SK-N-SH (cell line): ENCODE data around the gene GLTPD2. TPM values are rescaled to one million over a fixed set of nuclear protein-coding genes. Genes with fewer than 3 reads are reported as not detected.

Experiments
- CTCF ChIA-PET: fragments of 300-600, 350-600 bp; formaldehyde crosslinking; extraction: SDS; loops from one replicate; lab custom pipeline; 2021; lab: Yijun Ruan, JAX
- POLR2A ChIA-PET: fragments of 350-600 bp; sonication (Branson Sonifier 250); formaldehyde crosslinking; extraction: SDS; loops from one replicate; lab custom pipeline; 2020; ENCODE audit warnings: antibody characterized with exemption, inconsistent platforms; lab: Yijun Ruan, JAX
- DNase-seq: peaks from one replicate; pipeline ENCODE4 v3.0.0; 2012
- H2AFZ ChIP-seq: fragments of 200-600 bp; sonication (generic); 2 replicates; pipeline ENCODE4 v1.8.1; 2016; ENCODE audit warnings: antibody characterized with exemption, mild to moderate bottlenecking, low read depth
- H3F3A ChIP-seq: fragments of 200-600 bp; sonication (generic); replicated peaks from 2 replicates; pipeline ENCODE3; 2016; ENCODE audit warnings: antibody characterized with exemption, mild to moderate bottlenecking; ENCODE audit not compliant: insufficient read depth
- H3K27ac ChIP-seq, 2 experiments: fragments of 200-500 bp in 1 of 2; fragments of 200-600 bp in 1 of 2; sonication (Bioruptor generic) in 1 of 2; sonication (generic), shearing (Covaris generic) in 1 of 2; 2 replicates each; pipeline versions ENCODE4 v1.5.1 to v1.6.1; 2014 to 2016; ENCODE audit warnings: low read depth in 2 of 2, inconsistent platforms in 1 of 2, low read length in 1 of 2, mild to moderate bottlenecking in 1 of 2, mixed read lengths in 1 of 2
- H3K27me3 ChIP-seq: fragments of 200-600 bp; sonication (generic), shearing (Covaris generic); 2 replicates; pipeline ENCODE4 v1.6.1; 2016; ENCODE audit warnings: mixed run types; ENCODE audit not compliant: insufficient read depth
- H3K36me3 ChIP-seq, 2 experiments: fragments of 200-500 bp in 1 of 2; fragments of 200-600 bp in 1 of 2; sonication (Bioruptor generic) in 1 of 2; sonication (generic) in 1 of 2; replicated peaks in 1 of 2; 2 replicates each; pipeline versions ENCODE3 to v1.5.1; 2014 to 2016; ENCODE audit warnings: low read length in 1 of 2, mild to moderate bottlenecking in 1 of 2; ENCODE audit not compliant: insufficient read depth in 2 of 2, control insufficient read depth in 1 of 2
- H3K4me1 ChIP-seq, 2 experiments: fragments of 200-500 bp in 1 of 2; fragments of 200-600 bp in 1 of 2; sonication (Bioruptor generic) in 1 of 2; sonication (generic), shearing (Covaris generic) in 1 of 2; 2 replicates each; pipeline versions ENCODE4 v1.5.1 to v1.6.1; 2014 to 2016; ENCODE audit warnings: low read depth in 1 of 2, low read length in 1 of 2, mixed run types in 1 of 2; ENCODE audit not compliant: insufficient read depth in 2 of 2, control insufficient read depth in 1 of 2
- H3K4me2 ChIP-seq: fragments of 200-600 bp; sonication (generic), shearing (Covaris generic); 2 replicates; pipeline ENCODE4 v1.6.1; 2017; ENCODE audit warnings: mixed run types
- H3K4me3 ChIP-seq, 2 experiments: fragments of 200-500 bp in 1 of 2; fragments of 200-600 bp in 1 of 2; sonication (Bioruptor generic) in 1 of 2; sonication (generic), shearing (Covaris generic) in 1 of 2; 2 replicates each; pipeline versions ENCODE4 v1.5.1 to v1.8.1; 2014 to 2016; ENCODE audit warnings: low read depth in 2 of 2, inconsistent platforms in 1 of 2, low read length in 1 of 2, mild to moderate bottlenecking in 1 of 2, mixed read lengths in 1 of 2, moderate library complexity in 1 of 2
- H3K79me2 ChIP-seq: fragments of 200-600 bp; sonication (generic); 2 replicates; pipeline ENCODE4 v1.8.1; 2017; ENCODE audit warnings: mild to moderate bottlenecking; ENCODE audit not compliant: insufficient read depth
- H3K9ac ChIP-seq: fragments of 200-600 bp; sonication (generic); 2 replicates; pipeline ENCODE4 v1.6.1; 2017; ENCODE audit warnings: mixed run types
- H3K9me2 ChIP-seq: fragments of 200-600 bp; sonication (generic); 2 replicates; pipeline ENCODE4 v1.6.1; 2017; ENCODE audit warnings: mixed run types
- H3K9me3 ChIP-seq: fragments of 200-600 bp; sonication (generic); 2 replicates; pipeline ENCODE4 v1.6.1; 2017; ENCODE audit warnings: mixed run types, mild to moderate bottlenecking, moderate library complexity
- H4K20me1 ChIP-seq: fragments of 200-600 bp; sonication (generic); 2 replicates; pipeline ENCODE4 v1.6.1; 2017; ENCODE audit warnings: mild to moderate bottlenecking, mixed run types; ENCODE audit not compliant: insufficient read depth
- CHD2 ChIP-seq: fragments of 150-350 bp; IDR thresholded peaks from 2 replicates; pipeline ENCODE4 v1.6.1; 2018; ENCODE audit warnings: low read length; ENCODE audit not compliant: partially characterized antibody
- ELF1 ChIP-seq: IDR thresholded peaks from 2 replicates; pipeline ENCODE4 v1.4.0; 2012
- EZH2phosphoT487 ChIP-seq: fragments of 200-600 bp; sonication (generic); IDR thresholded peaks from 2 replicates; pipeline ENCODE4 v1.6.1; 2017; ENCODE audit warnings: low read depth, mixed run types, mild to moderate bottlenecking, antibody characterized with exemption, moderate library complexity, borderline replicate concordance
- FOXJ3 ChIP-seq: sonication (generic); formaldehyde crosslinking; IDR thresholded peaks from 2 replicates; pipeline ENCODE4 v1.5.1; 2020; ENCODE audit warnings: mild to moderate bottlenecking, missing genetic modification reagents
- FOXM1 ChIP-seq: IDR thresholded peaks from 2 replicates; pipeline ENCODE4 v1.4.0; 2012; ENCODE audit warnings: low read depth, mild to moderate bottlenecking
- JUND ChIP-seq: IDR thresholded peaks from 2 replicates; pipeline ENCODE4 v1.4.0; 2012
- MEF2A ChIP-seq: IDR thresholded peaks from 2 replicates; pipeline ENCODE4 v1.4.0; 2012; ENCODE audit warnings: low read depth, borderline replicate concordance
- MXI1 ChIP-seq: IDR thresholded peaks from 2 replicates; pipeline ENCODE4 v1.6.1; 2012; ENCODE audit warnings: mild to moderate bottlenecking, low read depth, low read length, improper control_type of control experiment
- NFIC ChIP-seq: IDR thresholded peaks from 2 replicates; pipeline ENCODE4 v1.4.0; 2012; ENCODE audit warnings: borderline replicate concordance
- NRF1 ChIP-seq: IDR thresholded peaks from 2 replicates; pipeline ENCODE4 v1.6.1; 2012; ENCODE audit warnings: low read depth, mild to moderate bottlenecking, low read length
- RAD21 ChIP-seq: IDR thresholded peaks from 2 replicates; pipeline ENCODE4 v1.6.1; 2012; ENCODE audit warnings: mild to moderate bottlenecking, low read length
- RXRA ChIP-seq: IDR thresholded peaks from 2 replicates; pipeline ENCODE4 v1.4.0; 2012; ENCODE audit warnings: low read depth, mild to moderate bottlenecking, borderline replicate concordance
- SMC3 ChIP-seq: IDR thresholded peaks from 2 replicates; pipeline ENCODE4 v1.6.1; 2012; ENCODE audit warnings: low read depth, low read length, improper control_type of control experiment
- TAF1 ChIP-seq: IDR thresholded peaks from 2 replicates; pipeline ENCODE4 v1.6.1; 2012; ENCODE audit warnings: low read depth, mild to moderate bottlenecking, low read length, moderate library complexity, borderline replicate concordance
- TCF12 ChIP-seq: IDR thresholded peaks from 2 replicates; pipeline ENCODE4 v1.4.0; 2012
- TEAD4 ChIP-seq: IDR thresholded peaks from 2 replicates; pipeline ENCODE4 v1.4.0; 2012; ENCODE audit warnings: mild to moderate bottlenecking, borderline replicate concordance; ENCODE audit not compliant: insufficient read depth
- YY1 ChIP-seq: IDR thresholded peaks from 2 replicates; pipeline ENCODE4 v1.4.0; 2012; ENCODE audit warnings: low read depth, mild to moderate bottlenecking
- WGBS: methylation state at CpG from one replicate; pipeline ENCODE4 v1.1.6; 2017; ENCODE audit warnings: low lambda C conversion rate; 5-methylcytosine and 5-hydroxymethylcytosine counted together
- polyA plus RNA-seq, 3 experiments: library from polyadenylated mRNA; depleted of rRNA; stranded (reverse); fragments of >200 nt; gene quantifications; 2 replicates each; pipeline ENCODE4 v1.2.3, GENCODE V29; 2012
- TF ChIP-seq, protein P1 (sequence below): IDR thresholded peaks from 2 replicates; pipeline ENCODE4; 2012
- TF ChIP-seq, protein P2 (sequence below): fragments of 150-350 bp; IDR thresholded peaks from 2 replicates; pipeline ENCODE4 v1.6.1; 2016; ENCODE audit warnings: mild to moderate bottlenecking, low read depth, low read length
- TF ChIP-seq, protein P3 (sequence below): IDR thresholded peaks from 2 replicates; pipeline ENCODE4 v1.4.0; 2012; ENCODE audit warnings: low read depth, borderline replicate concordance
- TF ChIP-seq, protein P4 (sequence below): IDR thresholded peaks from 2 replicates; pipeline ENCODE4 v1.4.0; 2012; ENCODE audit warnings: low read depth
- TF ChIP-seq, protein P5 (sequence below): fragments of 200-600 bp; sonication (generic); IDR thresholded peaks from 2 replicates; pipeline ENCODE4 v1.6.1; 2017; ENCODE audit warnings: antibody characterized with exemption, mild to moderate bottlenecking, moderate library complexity

GLTPD2 gene
- polyA plus RNA-seq, 1 of the 3 experiments (the other 2 are of a cell fraction): not detected

DNA sequence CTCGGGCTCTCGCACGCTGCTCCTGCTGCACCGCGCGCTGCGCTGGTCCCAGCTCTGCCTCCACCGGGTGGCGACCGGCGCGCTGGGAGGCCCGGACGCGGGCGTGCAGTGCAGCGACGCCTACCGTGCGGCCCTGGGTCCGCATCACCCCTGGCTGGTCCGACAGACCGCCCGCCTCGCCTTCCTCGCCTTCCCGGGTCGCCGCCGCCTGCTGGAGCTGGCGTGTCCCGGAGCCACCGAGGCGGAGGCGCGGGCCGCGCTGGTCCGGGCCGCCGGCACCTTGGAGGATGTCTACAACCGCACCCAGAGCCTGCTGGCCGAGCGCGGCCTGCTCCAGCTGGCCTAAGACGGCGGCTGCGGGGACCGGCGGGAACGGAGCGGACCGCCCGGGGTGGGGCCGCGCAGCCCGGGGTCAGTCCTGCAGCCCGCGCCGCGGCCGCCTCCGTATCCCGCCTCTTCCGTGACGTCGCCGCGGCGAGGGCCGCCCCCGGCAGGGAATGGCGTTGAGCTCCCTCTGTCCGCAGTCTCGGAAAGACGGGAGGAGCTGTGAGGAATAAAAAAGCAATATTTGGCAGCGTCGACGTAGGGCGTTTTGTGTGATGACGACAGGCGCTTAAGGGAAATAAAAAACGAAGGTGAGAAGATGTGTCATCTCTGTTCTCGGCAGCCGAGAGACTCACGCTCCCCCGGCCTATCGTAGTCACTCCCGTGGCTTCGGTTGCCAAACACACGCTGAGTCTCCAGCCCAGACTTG, 1.4 kb downstream of the GLTPD2 start (continued):
- TF ChIP-seq, protein P1, sequence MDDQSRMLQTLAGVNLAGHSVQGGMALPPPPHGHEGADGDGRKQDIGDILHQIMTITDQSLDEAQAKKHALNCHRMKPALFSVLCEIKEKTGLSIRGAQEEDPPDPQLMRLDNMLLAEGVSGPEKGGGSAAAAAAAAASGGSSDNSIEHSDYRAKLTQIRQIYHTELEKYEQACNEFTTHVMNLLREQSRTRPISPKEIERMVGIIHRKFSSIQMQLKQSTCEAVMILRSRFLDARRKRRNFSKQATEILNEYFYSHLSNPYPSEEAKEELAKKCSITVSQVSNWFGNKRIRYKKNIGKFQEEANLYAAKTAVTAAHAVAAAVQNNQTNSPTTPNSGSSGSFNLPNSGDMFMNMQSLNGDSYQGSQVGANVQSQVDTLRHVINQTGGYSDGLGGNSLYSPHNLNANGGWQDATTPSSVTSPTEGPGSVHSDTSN: no peak
- TF ChIP-seq MXI1 (peak; percentile 83), NRF1 (no peak), RXRA (no peak), MEF2A (no peak; the same call in 1 of the 2 replicates), TAF1 (peak; percentile 39; the same call in 1 of the 2 replicates), JUND (no peak), FOXJ3 (CRISPR knock-in tag) (no peak), TCF12 (no peak), YY1 (peak; percentile 55), TEAD4 (no peak), FOXM1 (no peak), ELF1 (peak; percentile 57), RAD21 (peak; percentile 39)
- TF ChIP-seq, protein P2, sequence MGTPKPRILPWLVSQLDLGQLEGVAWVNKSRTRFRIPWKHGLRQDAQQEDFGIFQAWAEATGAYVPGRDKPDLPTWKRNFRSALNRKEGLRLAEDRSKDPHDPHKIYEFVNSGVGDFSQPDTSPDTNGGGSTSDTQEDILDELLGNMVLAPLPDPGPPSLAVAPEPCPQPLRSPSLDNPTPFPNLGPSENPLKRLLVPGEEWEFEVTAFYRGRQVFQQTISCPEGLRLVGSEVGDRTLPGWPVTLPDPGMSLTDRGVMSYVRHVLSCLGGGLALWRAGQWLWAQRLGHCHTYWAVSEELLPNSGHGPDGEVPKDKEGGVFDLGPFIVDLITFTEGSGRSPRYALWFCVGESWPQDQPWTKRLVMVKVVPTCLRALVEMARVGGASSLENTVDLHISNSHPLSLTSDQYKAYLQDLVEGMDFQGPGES: no peak
- TF ChIP-seq, protein P3, sequence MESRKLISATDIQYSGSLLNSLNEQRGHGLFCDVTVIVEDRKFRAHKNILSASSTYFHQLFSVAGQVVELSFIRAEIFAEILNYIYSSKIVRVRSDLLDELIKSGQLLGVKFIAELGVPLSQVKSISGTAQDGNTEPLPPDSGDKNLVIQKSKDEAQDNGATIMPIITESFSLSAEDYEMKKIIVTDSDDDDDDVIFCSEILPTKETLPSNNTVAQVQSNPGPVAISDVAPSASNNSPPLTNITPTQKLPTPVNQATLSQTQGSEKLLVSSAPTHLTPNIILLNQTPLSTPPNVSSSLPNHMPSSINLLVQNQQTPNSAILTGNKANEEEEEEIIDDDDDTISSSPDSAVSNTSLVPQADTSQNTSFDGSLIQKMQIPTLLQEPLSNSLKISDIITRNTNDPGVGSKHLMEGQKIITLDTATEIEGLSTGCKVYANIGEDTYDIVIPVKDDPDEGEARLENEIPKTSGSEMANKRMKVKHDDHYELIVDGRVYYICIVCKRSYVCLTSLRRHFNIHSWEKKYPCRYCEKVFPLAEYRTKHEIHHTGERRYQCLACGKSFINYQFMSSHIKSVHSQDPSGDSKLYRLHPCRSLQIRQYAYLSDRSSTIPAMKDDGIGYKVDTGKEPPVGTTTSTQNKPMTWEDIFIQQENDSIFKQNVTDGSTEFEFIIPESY: no peak
- TF ChIP-seq, protein P4, sequence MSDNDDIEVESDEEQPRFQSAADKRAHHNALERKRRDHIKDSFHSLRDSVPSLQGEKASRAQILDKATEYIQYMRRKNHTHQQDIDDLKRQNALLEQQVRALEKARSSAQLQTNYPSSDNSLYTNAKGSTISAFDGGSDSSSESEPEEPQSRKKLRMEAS: peak; percentile 57

DNA sequence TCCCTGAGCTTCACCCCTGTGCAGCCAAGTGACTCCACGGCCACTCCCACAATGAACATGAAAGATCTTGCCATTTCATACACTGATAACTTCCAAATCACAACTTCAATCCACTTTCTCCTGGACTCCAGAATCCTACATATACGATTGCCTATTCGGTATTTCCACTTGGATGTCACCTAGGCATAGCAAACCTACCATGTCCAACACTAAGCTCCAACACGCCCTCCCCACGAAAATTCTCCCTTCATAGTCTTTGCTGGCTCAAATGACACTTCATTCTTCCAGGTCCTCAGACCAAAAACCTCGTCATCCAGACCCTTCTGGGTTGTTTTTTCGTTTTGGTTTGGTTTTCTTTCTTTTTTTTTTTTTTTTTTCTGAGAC, 1.9 kb downstream of the GLTPD2 start:
- H3K4me3 ChIP-seq: peak overlapping the region; percentile 59 to 79
- H3K27me3 ChIP-seq: no peaks in the 10 kb centered on the region
- H3K27ac ChIP-seq: peak overlapping the region in 1 of 2 experiments; percentile 82; a peak in 3 of 4 replicates
- no peaks in the 10 kb centered on the region for H3K36me3 ChIP-seq
- peaks cover 5% of the 10 kb centered on the region for H3F3A ChIP-seq
- WGBS: 30% methylated on average over 7 of the region's 7 CpGs
- H3K4me2 ChIP-seq: peak overlapping the region; percentile 99
- no peaks in the 10 kb centered on the region for H3K9me2 ChIP-seq
- H3K9me3 ChIP-seq: no peaks in the 10 kb centered on the region
- DNase-seq: no peak
- H4K20me1 ChIP-seq: no peaks in the 10 kb centered on the region
- H3K9ac ChIP-seq: 0 out of 2 replicates have a peak overlapping the region, but pooled peaks have one; percentile 75
- 0 out of 2 replicates have a peak overlapping the region, but pooled peaks have one; percentile 41 for H2AFZ ChIP-seq
- CTCF ChIA-PET: interaction anchor here (0.7 to 10.5 kb wide), 29 partner anchors 8 to 234 kb away, joined by 3 to 235 read pairs (median 6); partner anchors contain the start of genes ARRB2, C17orf107, CHRNE and MED11
- POLR2A ChIA-PET: interaction anchor here (1.2 to 1.8 kb wide), 7 partner anchors 16 to 176 kb away, joined by 3 to 10 read pairs (median 5); partner anchors contain the start of genes PELP1, PLD2, SPAG7 and TM4SF5
- no peaks in the 10 kb centered on the region for H3K79me2 ChIP-seq
- H3K4me1 ChIP-seq: peaks cover 8 to 17% of the 10 kb centered on the region in 2 experiments; a peak in 2 of 4 replicates
- TF ChIP-seq TCF12: no peak
- TF ChIP-seq EZH2phosphoT487: no peak
- TF ChIP-seq, protein P3: no peak
- no peak for TF ChIP-seq ELF1
- TF ChIP-seq NFIC: no peak
- TF ChIP-seq MEF2A: no peak
- TF ChIP-seq, protein P5, sequence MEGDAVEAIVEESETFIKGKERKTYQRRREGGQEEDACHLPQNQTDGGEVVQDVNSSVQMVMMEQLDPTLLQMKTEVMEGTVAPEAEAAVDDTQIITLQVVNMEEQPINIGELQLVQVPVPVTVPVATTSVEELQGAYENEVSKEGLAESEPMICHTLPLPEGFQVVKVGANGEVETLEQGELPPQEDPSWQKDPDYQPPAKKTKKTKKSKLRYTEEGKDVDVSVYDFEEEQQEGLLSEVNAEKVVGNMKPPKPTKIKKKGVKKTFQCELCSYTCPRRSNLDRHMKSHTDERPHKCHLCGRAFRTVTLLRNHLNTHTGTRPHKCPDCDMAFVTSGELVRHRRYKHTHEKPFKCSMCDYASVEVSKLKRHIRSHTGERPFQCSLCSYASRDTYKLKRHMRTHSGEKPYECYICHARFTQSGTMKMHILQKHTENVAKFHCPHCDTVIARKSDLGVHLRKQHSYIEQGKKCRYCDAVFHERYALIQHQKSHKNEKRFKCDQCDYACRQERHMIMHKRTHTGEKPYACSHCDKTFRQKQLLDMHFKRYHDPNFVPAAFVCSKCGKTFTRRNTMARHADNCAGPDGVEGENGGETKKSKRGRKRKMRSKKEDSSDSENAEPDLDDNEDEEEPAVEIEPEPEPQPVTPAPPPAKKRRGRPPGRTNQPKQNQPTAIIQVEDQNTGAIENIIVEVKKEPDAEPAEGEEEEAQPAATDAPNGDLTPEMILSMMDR: no peak
- no peak for TF ChIP-seq CHD2
- no peak for TF ChIP-seq FOXM1
- TF ChIP-seq SMC3: no peak
